Measurements from ENCODE around the gene TNFRSF6B.

The TNFRSF6B gene

GRCh38 chr20:63739130-63740069 is 42.9 kb downstream of the TNFRSF6B start, which contains the start of gene SLC2A4RG:
SLC2A4RG (plus strand) TSS chr20:63739776; CDS start chr20:63739913, 137 bp downstream.
- peak; percentile 87 for DNase-seq

GRCh38 chr20:63740070-63740626 is 43.7 kb downstream of the TNFRSF6B start:
- peak; percentile 12 for DNase-seq

- DNase-seq: peak; percentile 69
Observed at GRCh38 chr20:63740627-63741353, 44.3 kb downstream of the TNFRSF6B start.

GRCh38 chr20:63741354-63741675 is 44.9 kb downstream of the TNFRSF6B start:
- no peak for DNase-seq

- no peak for DNase-seq
Observed at GRCh38 chr20:63741676-63742380, 45.4 kb downstream of the TNFRSF6B start.

GRCh38 chr20:63742381-63743024 is 46.1 kb downstream of the TNFRSF6B start:
- no peak for DNase-seq

GRCh38 chr20:63743210-63743970 is 46.9 kb downstream of the TNFRSF6B start:
- no peak for DNase-seq

- no peak for DNase-seq
Observed at GRCh38 chr20:63744158-63744557, 47.7 kb downstream of the TNFRSF6B start.

- DNase-seq: no peak
Observed at GRCh38 chr20:63744574-63745423, 48.3 kb downstream of the TNFRSF6B start.

- no peak for DNase-seq
Observed at GRCh38 chr20:63745424-63745805, 49.0 kb downstream of the TNFRSF6B start.

- DNase-seq: no peak
Observed at GRCh38 chr20:63745961-63746731, 49.7 kb downstream of the TNFRSF6B start.

GRCh38 chr20:63746751-63747315 is 50.4 kb downstream of the TNFRSF6B start:
- DNase-seq: no peak

- DNase-seq: no peak
Observed at GRCh38 chr20:63747622-63748069, 51.2 kb downstream of the TNFRSF6B start.
